GM18858 (cell line): ENCODE measurements around the gene APELA.
"Not testable (repeated sequence)": the region's sequence is repeated elsewhere in the genome, so short reads cannot be mapped to it uniquely, and the experiment has no call there.

Experiments used
- ATAC-seq: cut with Tn5 transposase; IDR thresholded peaks from one replicate; pipeline ENCODE4 v1.9.1; 2021; ENCODE audit not compliant: unreplicated experiment

APELA gene

GRCh38 chr4:164924670-164925238 lies 47.8 kb downstream of the APELA start:
- peak; percentile 47 for ATAC-seq

- ATAC-seq: no peak
These were observed 49.3 kb downstream of the APELA start for GRCh38 chr4:164926301-164926700.

- not testable (repeated sequence) for ATAC-seq
These were observed 50.1 kb downstream of the APELA start for GRCh38 chr4:164927101-164927500.

- ATAC-seq: no peak
These were observed 53.7 kb downstream of the APELA start for GRCh38 chr4:164930647-164931046.

- no peak for ATAC-seq
These were observed 54.8 kb downstream of the APELA start for GRCh38 chr4:164931551-164932324.

GRCh38 chr4:164933244-164933643 lies 56.3 kb downstream of the APELA start:
- ATAC-seq: no peak

- peak; percentile 44 for ATAC-seq
These were observed 58.4 kb downstream of the APELA start for GRCh38 chr4:164935363-164935762.

- peak; percentile 37 for ATAC-seq
These were observed 59.1 kb downstream of the APELA start for GRCh38 chr4:164935865-164936606.

- peak; percentile 28 for ATAC-seq
These were observed 60.7 kb downstream of the APELA start for GRCh38 chr4:164937576-164938270.

- ATAC-seq: no peak
These were observed 66.2 kb downstream of the APELA start for GRCh38 chr4:164943192-164943591.

- no peak for ATAC-seq
These were observed 68.2 kb downstream of the APELA start for GRCh38 chr4:164945146-164945545.

- peak; percentile 31 for ATAC-seq
These were observed 69.8 kb downstream of the APELA start for GRCh38 chr4:164946810-164947209.
